ENCODE data around the gene SUB1. TPM values are rescaled to one million over a fixed set of nuclear protein-coding genes. Genes with fewer than 3 reads are reported as not detected.

The SUB1 gene
- total RNA-seq, 1 donor from 2014 or later = 228 TPM

- DNase-seq (ENCODE audit: extremely low read depth, low read depth, low spot score) = no peak
Observed at GRCh38 chr5:32638309-32638708, 53.0 kb downstream of the SUB1 start.

- no peak for DNase-seq (ENCODE audit: extremely low read depth, low read depth, low spot score)
Observed at GRCh38 chr5:32639943-32640342, 54.6 kb downstream of the SUB1 start.

- no peak for DNase-seq (ENCODE audit: extremely low read depth, low read depth, low spot score)
Observed at GRCh38 chr5:32642276-32643002, 57.1 kb downstream of the SUB1 start.

GRCh38 chr5:32645246-32645645, 59.9 kb downstream of the SUB1 start:
- DNase-seq (ENCODE audit: extremely low read depth, low read depth, low spot score) = no peak

- no peak for DNase-seq (ENCODE audit: extremely low read depth, low read depth, low spot score)
Observed at GRCh38 chr5:32646061-32646969, 61.0 kb downstream of the SUB1 start.

GRCh38 chr5:32651088-32651487, 65.7 kb downstream of the SUB1 start:
- DNase-seq (ENCODE audit: extremely low read depth, low read depth, low spot score) = no peak

- DNase-seq (ENCODE audit: extremely low read depth, low read depth, low spot score) = no peak
Observed at GRCh38 chr5:32651638-32652037, 66.3 kb downstream of the SUB1 start.

Other genes starting within 250 kb of the SUB1 start
- gene ZFR, start 140.8 kb upstream of the SUB1 start, total RNA-seq = 46.6 and 60.7 TPM in 2 replicates
- 0.70 and 2.9 TPM in 2 replicates for gene NPR3, start 125.8 kb downstream of the SUB1 start, total RNA-seq